Measurements from ENCODE around the gene RGL2.

- TF ChIP-seq, protein P1, sequence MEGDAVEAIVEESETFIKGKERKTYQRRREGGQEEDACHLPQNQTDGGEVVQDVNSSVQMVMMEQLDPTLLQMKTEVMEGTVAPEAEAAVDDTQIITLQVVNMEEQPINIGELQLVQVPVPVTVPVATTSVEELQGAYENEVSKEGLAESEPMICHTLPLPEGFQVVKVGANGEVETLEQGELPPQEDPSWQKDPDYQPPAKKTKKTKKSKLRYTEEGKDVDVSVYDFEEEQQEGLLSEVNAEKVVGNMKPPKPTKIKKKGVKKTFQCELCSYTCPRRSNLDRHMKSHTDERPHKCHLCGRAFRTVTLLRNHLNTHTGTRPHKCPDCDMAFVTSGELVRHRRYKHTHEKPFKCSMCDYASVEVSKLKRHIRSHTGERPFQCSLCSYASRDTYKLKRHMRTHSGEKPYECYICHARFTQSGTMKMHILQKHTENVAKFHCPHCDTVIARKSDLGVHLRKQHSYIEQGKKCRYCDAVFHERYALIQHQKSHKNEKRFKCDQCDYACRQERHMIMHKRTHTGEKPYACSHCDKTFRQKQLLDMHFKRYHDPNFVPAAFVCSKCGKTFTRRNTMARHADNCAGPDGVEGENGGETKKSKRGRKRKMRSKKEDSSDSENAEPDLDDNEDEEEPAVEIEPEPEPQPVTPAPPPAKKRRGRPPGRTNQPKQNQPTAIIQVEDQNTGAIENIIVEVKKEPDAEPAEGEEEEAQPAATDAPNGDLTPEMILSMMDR (optimal IDR thresholded peaks at IDR 0.05 in 1 of 3, IDR thresholded peaks at IDR 0.05 in 1 of 3, conservative IDR thresholded peaks at IDR 0.05 in 1 of 3; ENCODE audit: extremely low read depth in 1 of 3, insufficient read depth in 2 of 3, low read length in 3 of 3): no peak
- TF ChIP-seq EZH2 (IDR thresholded peaks at IDR 0.05; ENCODE audit: low read length): no peak
Observed at GRCh38 chr6:33252759-33253158, 46.0 kb downstream of the RGL2 start.
